A673 (cell line): ENCODE data around the gene CASP2.

Source experiments
- EZH2 ChIP-seq: fragments of 200-600 bp; sonication (generic); IDR thresholded peaks from 2 replicates; pipeline ENCODE4 v1.6.1; 2017; ENCODE audit warnings: borderline replicate concordance, low read depth, mild to moderate bottlenecking, mixed read lengths, antibody characterized with exemption, low read length; ENCODE audit not compliant: poor library complexity, severe bottlenecking
- TF ChIP-seq, protein P1 (sequence below): fragments of 300-800, 200-600 bp; sonication (generic); conservative IDR thresholded peaks from 2 replicates; pipeline ENCODE4 v1.5.1; 2017; ENCODE audit warnings: low read depth, mild to moderate bottlenecking, antibody characterized with exemption, low read length, moderate library complexity, mixed read lengths

DNA sequence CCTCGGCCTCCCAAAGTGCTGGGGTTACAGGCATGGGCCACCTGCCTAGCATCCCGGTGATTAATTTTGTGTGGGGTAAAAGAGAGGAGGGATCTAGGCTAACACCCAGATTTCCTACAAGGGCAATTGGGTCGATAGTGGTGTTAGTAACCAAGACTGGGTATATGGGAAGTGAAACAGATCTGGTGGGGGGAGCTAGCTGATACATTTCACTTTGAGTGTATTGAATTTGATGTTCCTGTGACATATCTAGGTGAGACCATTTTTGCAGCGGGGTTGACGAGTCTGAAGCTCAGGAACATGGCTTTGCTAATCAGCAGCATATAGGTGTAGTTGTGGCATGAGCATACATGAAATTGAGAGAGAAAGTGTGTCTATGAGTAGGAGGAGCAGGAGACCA lies 39.8 kb downstream of the CASP2 start:
- TF ChIP-seq, protein P1, sequence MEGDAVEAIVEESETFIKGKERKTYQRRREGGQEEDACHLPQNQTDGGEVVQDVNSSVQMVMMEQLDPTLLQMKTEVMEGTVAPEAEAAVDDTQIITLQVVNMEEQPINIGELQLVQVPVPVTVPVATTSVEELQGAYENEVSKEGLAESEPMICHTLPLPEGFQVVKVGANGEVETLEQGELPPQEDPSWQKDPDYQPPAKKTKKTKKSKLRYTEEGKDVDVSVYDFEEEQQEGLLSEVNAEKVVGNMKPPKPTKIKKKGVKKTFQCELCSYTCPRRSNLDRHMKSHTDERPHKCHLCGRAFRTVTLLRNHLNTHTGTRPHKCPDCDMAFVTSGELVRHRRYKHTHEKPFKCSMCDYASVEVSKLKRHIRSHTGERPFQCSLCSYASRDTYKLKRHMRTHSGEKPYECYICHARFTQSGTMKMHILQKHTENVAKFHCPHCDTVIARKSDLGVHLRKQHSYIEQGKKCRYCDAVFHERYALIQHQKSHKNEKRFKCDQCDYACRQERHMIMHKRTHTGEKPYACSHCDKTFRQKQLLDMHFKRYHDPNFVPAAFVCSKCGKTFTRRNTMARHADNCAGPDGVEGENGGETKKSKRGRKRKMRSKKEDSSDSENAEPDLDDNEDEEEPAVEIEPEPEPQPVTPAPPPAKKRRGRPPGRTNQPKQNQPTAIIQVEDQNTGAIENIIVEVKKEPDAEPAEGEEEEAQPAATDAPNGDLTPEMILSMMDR: no peak
- TF ChIP-seq EZH2: no peak
